Keratinocyte (primary cell): ENCODE results near the gene TRIM49C.
"Not testable (repeated sequence)": the region's sequence is repeated elsewhere in the genome, so short reads cannot be mapped to it uniquely, and the experiment has no call there.

Source experiments
- EZH2 ChIP-seq: IDR thresholded peaks from one replicate; pipeline ENCODE4 v1.6.1; 2012; ENCODE audit warnings: inconsistent platforms, mild to moderate bottlenecking, low read length, moderate library complexity
- TF ChIP-seq, protein P1 (sequence below), 3 experiments: IDR thresholded peaks in 1 of 3; conservative IDR thresholded peaks in 1 of 3; optimal IDR thresholded peaks in 1 of 3; 2 replicates in 2 of 3; 3 replicates in 1 of 3; pipeline versions ENCODE3 to v1.5.1; 2011; ENCODE audit warnings: low read length in 3 of 3, mild to moderate bottlenecking in 3 of 3, moderate library complexity in 2 of 3, control low read depth in 1 of 3, inconsistent platforms in 1 of 3; ENCODE audit not compliant: insufficient read depth in 2 of 3; ENCODE audit errors: extremely low read depth in 1 of 3

DNA sequence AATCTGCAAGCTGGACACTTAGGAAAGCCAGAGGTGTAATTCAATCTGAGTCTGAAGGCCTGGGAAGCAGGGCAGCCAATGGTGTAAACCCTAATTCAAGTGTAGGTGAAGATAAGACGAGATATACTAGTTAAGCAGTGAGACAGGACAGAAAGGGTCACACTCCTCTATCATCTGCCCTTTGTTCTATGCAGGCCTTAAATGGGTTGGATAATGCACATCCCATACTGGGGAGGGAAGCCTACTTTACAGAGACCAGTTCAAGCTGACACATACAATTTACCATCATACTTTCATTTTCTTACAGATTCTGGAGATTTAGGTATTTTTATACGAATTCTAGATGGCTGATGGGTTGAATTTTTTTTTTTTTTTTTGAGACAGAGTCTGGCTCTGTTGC, 57.8 kb downstream of the TRIM49C start:
- TF ChIP-seq, protein P1, sequence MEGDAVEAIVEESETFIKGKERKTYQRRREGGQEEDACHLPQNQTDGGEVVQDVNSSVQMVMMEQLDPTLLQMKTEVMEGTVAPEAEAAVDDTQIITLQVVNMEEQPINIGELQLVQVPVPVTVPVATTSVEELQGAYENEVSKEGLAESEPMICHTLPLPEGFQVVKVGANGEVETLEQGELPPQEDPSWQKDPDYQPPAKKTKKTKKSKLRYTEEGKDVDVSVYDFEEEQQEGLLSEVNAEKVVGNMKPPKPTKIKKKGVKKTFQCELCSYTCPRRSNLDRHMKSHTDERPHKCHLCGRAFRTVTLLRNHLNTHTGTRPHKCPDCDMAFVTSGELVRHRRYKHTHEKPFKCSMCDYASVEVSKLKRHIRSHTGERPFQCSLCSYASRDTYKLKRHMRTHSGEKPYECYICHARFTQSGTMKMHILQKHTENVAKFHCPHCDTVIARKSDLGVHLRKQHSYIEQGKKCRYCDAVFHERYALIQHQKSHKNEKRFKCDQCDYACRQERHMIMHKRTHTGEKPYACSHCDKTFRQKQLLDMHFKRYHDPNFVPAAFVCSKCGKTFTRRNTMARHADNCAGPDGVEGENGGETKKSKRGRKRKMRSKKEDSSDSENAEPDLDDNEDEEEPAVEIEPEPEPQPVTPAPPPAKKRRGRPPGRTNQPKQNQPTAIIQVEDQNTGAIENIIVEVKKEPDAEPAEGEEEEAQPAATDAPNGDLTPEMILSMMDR (optimal IDR thresholded peaks at IDR 0.05 in 1 of 3, IDR thresholded peaks at IDR 0.05 in 1 of 3, conservative IDR thresholded peaks at IDR 0.05 in 1 of 3; ENCODE audit: extremely low read depth in 1 of 3, insufficient read depth in 2 of 3, low read length in 3 of 3): not testable (repeated sequence)
- TF ChIP-seq EZH2: not testable (repeated sequence)
